Breast epithelium (tissue), 3 donors: ENCODE measurements around the gene SRGAP1.

Source experiments
- CTCF ChIP-seq, 3 donors: fragments of 450-650 bp; IDR thresholded peaks; one replicate each; pipeline ENCODE4 v1.5.1; 2016 to 2017; ENCODE audit warnings: antibody characterized with exemption in 3 of 3, mild to moderate bottlenecking in 3 of 3, moderate library complexity in 3 of 3
- POLR2A ChIP-seq: fragments of 450-650 bp; IDR thresholded peaks from one replicate; pipeline ENCODE4 v1.6.1; 2016; ENCODE audit warnings: antibody characterized with exemption, mild to moderate bottlenecking, moderate library complexity
- POLR2AphosphoS5 ChIP-seq, 3 donors: sonication (generic); formaldehyde crosslinking; IDR thresholded peaks; one replicate each; pipeline ENCODE4 v1.6.1; 2017; ENCODE audit warnings: antibody characterized with exemption in 3 of 3

DNA sequence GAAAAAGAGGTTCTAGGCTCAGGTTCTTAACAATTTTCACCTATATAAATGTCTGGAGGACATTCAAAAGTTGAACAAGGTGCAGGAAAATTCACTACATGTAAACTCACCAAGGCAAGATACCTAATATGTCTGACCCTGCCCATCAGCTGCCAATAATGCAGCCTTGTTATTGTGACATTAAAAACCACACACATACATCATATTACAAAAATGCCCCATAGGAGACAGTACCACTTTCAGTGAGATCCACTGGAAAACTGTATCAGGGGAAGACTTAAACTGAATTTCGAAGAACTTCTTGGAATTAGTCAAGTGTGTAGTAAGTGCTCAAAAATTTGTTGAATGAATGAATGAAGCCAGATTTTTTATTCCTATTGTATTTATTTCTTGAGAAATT lies 294.5 kb downstream of the SRGAP1 start:
- TF ChIP-seq CTCF (IDR thresholded peaks at IDR 0.05) (no peak), POLR2AphosphoS5 (IDR thresholded peaks at IDR 0.05) (no peak), POLR2A (no peak)
